ENCODE results near the gene ZNF358.

ZNF358 gene

DNA sequence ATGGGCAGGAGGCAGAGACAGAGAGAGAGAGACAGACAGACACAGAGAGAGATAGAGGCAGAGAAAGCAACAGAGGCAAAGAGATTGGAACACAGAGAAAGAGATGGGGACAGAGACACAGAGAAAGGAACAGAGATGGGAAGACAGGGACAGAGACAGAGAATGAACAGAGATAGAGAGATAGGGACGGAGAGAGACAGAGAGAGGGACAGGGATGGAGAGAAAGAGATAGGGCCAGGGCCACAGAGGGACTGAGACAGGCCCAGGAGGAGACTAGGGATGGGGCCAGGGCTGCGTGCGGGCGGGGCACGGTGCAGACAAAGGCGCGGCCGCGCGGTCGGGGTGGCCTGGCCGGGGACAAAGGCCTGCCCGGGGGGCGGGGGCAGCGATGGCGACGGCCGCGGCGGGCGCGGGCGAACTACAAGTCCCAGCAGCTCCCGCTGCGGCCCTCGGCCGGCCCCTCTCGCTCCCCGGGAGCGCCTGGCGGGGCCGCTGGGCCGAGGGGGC is at the start of gene ZNF358:
TSS of gene ZNF358 (plus strand) at position 459 of the 507 bp plus-strand sequence. CDS start 3,140 bp downstream, outside the sequence.
- H3K36me3 ChIP-seq (ENCODE audit: insufficient read depth, low read length), result 0 out of 2 replicates have a peak, but pooled peaks cover 7% of the 10 kb centered on the region
- DNase-seq, result peak; percentile 70
- TF ChIP-seq, protein P1, sequence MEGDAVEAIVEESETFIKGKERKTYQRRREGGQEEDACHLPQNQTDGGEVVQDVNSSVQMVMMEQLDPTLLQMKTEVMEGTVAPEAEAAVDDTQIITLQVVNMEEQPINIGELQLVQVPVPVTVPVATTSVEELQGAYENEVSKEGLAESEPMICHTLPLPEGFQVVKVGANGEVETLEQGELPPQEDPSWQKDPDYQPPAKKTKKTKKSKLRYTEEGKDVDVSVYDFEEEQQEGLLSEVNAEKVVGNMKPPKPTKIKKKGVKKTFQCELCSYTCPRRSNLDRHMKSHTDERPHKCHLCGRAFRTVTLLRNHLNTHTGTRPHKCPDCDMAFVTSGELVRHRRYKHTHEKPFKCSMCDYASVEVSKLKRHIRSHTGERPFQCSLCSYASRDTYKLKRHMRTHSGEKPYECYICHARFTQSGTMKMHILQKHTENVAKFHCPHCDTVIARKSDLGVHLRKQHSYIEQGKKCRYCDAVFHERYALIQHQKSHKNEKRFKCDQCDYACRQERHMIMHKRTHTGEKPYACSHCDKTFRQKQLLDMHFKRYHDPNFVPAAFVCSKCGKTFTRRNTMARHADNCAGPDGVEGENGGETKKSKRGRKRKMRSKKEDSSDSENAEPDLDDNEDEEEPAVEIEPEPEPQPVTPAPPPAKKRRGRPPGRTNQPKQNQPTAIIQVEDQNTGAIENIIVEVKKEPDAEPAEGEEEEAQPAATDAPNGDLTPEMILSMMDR (IDR thresholded peaks at IDR 0.05; ENCODE audit: borderline replicate concordance, extremely low read depth, low read length, poor library complexity, severe bottlenecking), result no peak
- TF ChIP-seq EZH2 (IDR thresholded peaks at IDR 0.05; ENCODE audit: borderline replicate concordance, low read depth, low read length, severe bottlenecking), result no peak

DNA sequence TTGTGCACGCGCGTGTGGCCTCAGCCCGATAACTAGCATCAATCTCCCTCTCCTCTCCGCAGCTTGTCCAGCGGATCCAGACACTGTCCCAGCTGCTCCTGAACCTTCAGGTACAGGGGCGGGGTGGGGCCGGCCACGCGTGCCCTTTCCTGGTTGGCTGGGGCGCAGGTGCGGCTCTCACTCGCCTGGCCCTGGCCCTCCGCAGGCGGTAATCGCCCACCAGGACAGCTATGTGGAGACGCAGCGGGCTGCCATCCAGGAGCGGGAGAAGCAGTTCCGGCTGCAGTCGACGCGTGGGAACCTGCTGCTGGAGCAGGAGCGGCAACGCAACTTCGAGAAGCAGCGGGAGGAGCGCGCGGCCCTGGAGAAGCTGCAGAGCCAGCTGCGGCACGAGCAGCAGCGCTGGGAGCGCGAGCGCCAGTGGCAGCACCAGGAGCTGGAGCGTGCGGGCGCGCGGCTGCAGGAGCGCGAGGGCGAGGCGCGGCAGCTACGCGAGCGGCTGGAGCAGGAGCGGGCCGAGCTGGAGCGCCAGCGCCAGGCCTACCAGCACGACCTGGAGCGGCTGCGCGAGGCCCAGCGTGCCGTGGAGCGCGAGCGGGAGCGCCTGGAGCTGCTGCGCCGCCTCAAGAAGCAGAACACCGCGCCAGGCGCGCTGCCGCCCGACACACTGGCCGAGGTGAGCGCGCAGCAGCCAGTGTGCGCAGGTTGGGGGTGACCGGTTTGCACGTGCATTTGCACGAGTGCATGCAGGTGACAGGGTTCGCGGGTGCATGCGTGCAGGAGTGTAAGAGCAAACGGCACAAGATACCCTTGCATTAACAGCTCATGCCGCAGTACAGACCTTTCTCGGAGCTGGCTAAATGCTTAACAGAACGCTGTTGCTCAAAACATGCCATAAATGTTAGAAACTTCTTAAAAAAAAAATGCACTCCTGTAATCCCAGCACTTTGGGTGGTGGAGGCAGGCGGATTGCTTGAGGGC is 48.6 kb upstream of the ZNF358 start:
- Histone ChIP-seq H4K20me1 (ENCODE audit: insufficient read depth, low read length) (no peaks in the 10 kb centered on the region; the same call in 1 of the 2 replicates), H3K27me3 (ENCODE audit: insufficient read depth, low read length, poor library complexity) (no peaks in the 10 kb centered on the region), H3K9ac (ENCODE audit: low read depth, low read length) (no peak overlapping the region), H3K9me3 (ENCODE audit: insufficient read depth, low read length, severe bottlenecking) (no peaks in the 10 kb centered on the region), H3K4me3 (ENCODE audit: low read depth in 1 of 2, low read length in 2 of 2) (no peak overlapping the region), H3K4me2 (ENCODE audit: insufficient read depth, low read length) (no peak overlapping the region), H3K27ac (ENCODE audit: low read length) (no peak overlapping the region), H3K36me3 (ENCODE audit: insufficient read depth, low read length) (peaks cover 84% of the 10 kb centered on the region), H3K79me2 (ENCODE audit: insufficient read depth, low read length) (no peaks in the 10 kb centered on the region), H2AFZ (ENCODE audit: low read depth, low read length) (no peak overlapping the region), H3K4me1 (ENCODE audit: insufficient read depth, low read length) (no peaks in the 10 kb centered on the region)
- DNase-seq, result no peak
- no peak for ATAC-seq (ENCODE audit: insufficient read depth, low read depth)
- TF ChIP-seq, protein P1 (IDR thresholded peaks at IDR 0.05; ENCODE audit: borderline replicate concordance, extremely low read depth, low read length, poor library complexity, severe bottlenecking), result no peak
- no peak for TF ChIP-seq EZH2 (IDR thresholded peaks at IDR 0.05; ENCODE audit: borderline replicate concordance, low read depth, low read length, severe bottlenecking)

More for the DNA sequence above, at the start of gene ZNF358:
- Histone ChIP-seq H3K79me2 (ENCODE audit: insufficient read depth, low read length) (peaks cover 12% of the 10 kb centered on the region), H4K20me1 (ENCODE audit: insufficient read depth, low read length) (no peaks in the 10 kb centered on the region), H3K4me3 (ENCODE audit: low read depth in 1 of 2, low read length in 2 of 2) (peak within 1 kb of the TSS; percentile 85 to 91; a peak in 3 of 4 replicates), H3K4me2 (ENCODE audit: insufficient read depth, low read length) (peak within 1 kb of the TSS; percentile 98), H3K27me3 (ENCODE audit: insufficient read depth, low read length, poor library complexity) (no peaks in the 10 kb centered on the region), H3K27ac (ENCODE audit: low read length) (peak within 1 kb of the TSS; percentile 77), H3K9me3 (ENCODE audit: insufficient read depth, low read length, severe bottlenecking) (no peaks in the 10 kb centered on the region), H2AFZ (ENCODE audit: low read depth, low read length) (peak within 1 kb of the TSS; percentile 89), H3K4me1 (ENCODE audit: insufficient read depth, low read length) (peaks cover 23% of the 10 kb centered on the region), H3K9ac (ENCODE audit: low read depth, low read length) (peak within 1 kb of the TSS; percentile 96)
- peak; percentile 96 for ATAC-seq (ENCODE audit: insufficient read depth, low read depth)

DNA sequence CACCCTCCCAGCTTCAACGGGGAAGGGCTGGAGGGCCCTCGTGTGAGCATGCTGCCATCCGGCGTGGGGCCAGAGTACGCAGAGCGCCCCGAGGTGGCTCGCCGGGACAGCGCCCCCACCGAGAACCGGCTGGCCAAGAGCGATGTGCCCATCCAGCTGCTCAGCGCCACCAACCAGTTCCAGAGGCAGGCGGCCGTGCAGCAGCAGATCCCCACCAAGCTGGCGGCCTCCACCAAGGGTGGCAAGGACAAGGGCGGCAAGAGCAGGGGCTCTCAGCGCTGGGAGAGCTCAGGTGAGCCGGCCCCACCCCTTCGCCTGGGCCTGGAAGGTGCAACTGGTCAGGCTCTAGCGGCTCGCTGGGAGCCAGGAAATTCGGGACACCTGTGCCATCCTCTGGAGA is 47.1 kb upstream of the ZNF358 start:
- no peak for DNase-seq
- H3K79me2 ChIP-seq (ENCODE audit: insufficient read depth, low read length), result no peaks in the 10 kb centered on the region
- H3K4me3 ChIP-seq (ENCODE audit: low read depth in 1 of 2, low read length in 2 of 2), result no peak overlapping the region

More for the DNA sequence above, 47.1 kb upstream of the ZNF358 start:
- H3K27ac ChIP-seq (ENCODE audit: low read length), result no peak overlapping the region
- no peaks in the 10 kb centered on the region for H3K9me3 ChIP-seq (ENCODE audit: insufficient read depth, low read length, severe bottlenecking)
- H3K9ac ChIP-seq (ENCODE audit: low read depth, low read length), result no peak overlapping the region
- H4K20me1 ChIP-seq (ENCODE audit: insufficient read depth, low read length), result no peaks in the 10 kb centered on the region; the same call in 1 of the 2 replicates
- no peak for TF ChIP-seq EZH2 (IDR thresholded peaks at IDR 0.05; ENCODE audit: borderline replicate concordance, low read depth, low read length, severe bottlenecking)
- TF ChIP-seq, protein P1 (IDR thresholded peaks at IDR 0.05; ENCODE audit: borderline replicate concordance, extremely low read depth, low read length, poor library complexity, severe bottlenecking), result no peak
- H3K36me3 ChIP-seq (ENCODE audit: insufficient read depth, low read length), result peaks cover 72% of the 10 kb centered on the region
- H2AFZ ChIP-seq (ENCODE audit: low read depth, low read length), result no peak overlapping the region
- H3K4me1 ChIP-seq (ENCODE audit: insufficient read depth, low read length), result no peaks in the 10 kb centered on the region
- no peak for ATAC-seq (ENCODE audit: insufficient read depth, low read depth)
- H3K4me2 ChIP-seq (ENCODE audit: insufficient read depth, low read length), result no peak overlapping the region
- no peaks in the 10 kb centered on the region for H3K27me3 ChIP-seq (ENCODE audit: insufficient read depth, low read length, poor library complexity)
